Renal cortical epithelial cell (primary cell): ENCODE results near the gene KIAA0586. TPM values are rescaled to one million over a fixed set of nuclear protein-coding genes. Genes with fewer than 3 reads are reported as not detected.

Experiments used
- DNase-seq: peaks from one replicate; pipeline ENCODE4 v3.0.0-alpha.2; 2011; ENCODE audit warnings: low read depth
- total RNA-seq: library from RNA; depleted of rRNA; stranded (reverse); fragments of >200 nt; gene quantifications from 2 replicates; pipeline ENCODE4 v1.2.3, GENCODE V29; 2014

The KIAA0586 gene
- total RNA-seq, 1 donor from 2014 or later, result 21.1 TPM

DNA sequence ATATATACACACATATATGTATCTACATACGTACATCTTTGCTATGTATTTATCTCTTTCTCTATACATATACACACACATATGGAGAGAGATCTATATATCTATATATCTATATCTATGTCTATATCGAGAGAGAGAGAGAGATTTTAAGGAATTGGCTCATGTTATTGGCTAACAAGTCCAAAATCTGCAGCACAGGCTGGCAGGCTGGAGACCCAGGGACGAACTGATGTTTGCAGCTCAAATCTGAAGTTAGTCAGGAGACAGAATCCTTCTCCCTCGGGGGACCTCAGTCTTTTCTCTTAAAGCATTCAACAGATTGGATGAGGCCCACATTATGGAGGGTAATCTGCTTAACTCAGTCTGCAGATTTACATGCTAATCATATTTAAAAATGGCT lies 169.5 kb downstream of the KIAA0586 start:
- no peak for DNase-seq

DNA sequence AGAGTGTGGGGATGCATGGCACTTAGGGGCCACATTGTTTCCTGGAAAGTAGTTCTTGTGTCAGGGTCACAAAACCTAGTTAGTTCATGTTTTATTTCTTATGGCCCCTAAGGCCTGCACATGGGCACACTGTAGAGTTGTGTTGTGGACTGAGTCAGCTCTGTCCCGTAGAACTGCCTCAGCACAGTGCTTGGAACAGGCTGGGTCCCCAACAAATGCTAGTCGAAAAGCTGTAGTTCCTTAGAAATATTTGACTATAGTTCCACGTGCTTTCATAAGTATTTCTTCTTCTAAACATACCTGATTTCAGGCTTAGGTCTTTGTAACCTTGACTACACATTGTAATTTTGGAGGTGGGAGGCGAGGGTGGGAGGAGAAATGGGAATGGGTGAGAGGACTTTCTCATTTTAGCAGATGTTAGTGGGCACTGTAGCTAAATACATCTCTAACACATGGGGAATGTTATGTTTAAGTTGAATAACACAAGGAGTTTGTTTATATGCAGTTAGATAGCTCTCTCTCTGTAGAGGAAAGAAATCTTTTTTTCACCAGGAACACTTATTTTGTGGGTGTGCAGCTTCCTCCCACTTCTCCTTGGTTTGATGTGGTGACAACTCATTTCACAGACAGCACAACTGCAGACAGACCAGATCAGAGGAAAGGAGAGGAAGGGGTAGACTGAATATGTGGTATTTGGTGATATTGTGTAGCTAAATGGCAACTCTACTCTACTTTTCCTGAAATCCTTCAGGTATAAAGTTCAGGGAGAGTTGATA lies 170.7 kb downstream of the KIAA0586 start:
- DNase-seq, result no peak

- no peak for DNase-seq
Observed at GRCh38 chr14:58598804-58599525, 171.4 kb downstream of the KIAA0586 start.

DNA sequence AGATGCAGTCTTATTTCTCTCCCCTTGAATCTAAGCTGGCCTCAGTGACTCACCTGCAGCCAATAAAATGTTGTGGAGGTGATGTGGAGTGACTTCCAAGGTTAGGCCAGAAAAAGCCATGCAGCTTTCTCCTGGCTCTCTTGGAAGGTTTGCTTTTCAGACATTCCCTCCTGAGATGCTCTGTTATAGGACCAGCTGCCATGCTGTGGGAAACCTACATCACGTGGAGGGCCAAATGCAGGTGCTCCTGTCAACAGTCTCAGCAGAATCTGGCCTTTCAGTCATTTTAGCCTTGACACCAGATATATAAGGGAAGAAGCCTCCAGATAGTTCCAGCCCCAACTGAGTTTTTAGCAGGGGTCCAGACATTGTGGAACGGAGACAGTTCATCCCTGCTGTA lies 172.2 kb downstream of the KIAA0586 start:
- DNase-seq, result no peak

Other genes with a start within 250 kb of the KIAA0586 start
- 74.3 and 85.4 TPM in 2 replicates for gene ACTR10, start 227.6 kb upstream of the KIAA0586 start, total RNA-seq
- gene PSMA3, start 182.9 kb upstream of the KIAA0586 start, total RNA-seq, result 136 and 142 TPM in 2 replicates
- 6.4 and 18.6 TPM in 2 replicates for gene ARID4A, start 129.2 kb upstream of the KIAA0586 start, total RNA-seq
- not detected in 2 replicates for gene TOMM20L, start 31.8 kb upstream of the KIAA0586 start, total RNA-seq
- gene TIMM9, start 188 bp upstream of the KIAA0586 start, total RNA-seq, result 12.2 and 25.7 TPM in 2 replicates
- 6.9 and 15.5 TPM in 2 replicates for gene DACT1, start 210.2 kb downstream of the KIAA0586 start, total RNA-seq